NCI-H345 (cell line): ENCODE results near the gene AGFG1.

Source experiments
- DNase-seq: peaks from one replicate; lab custom pipeline; 2025; lab: John Stamatoyannopoulos, UW

Gene AGFG1

DNA sequence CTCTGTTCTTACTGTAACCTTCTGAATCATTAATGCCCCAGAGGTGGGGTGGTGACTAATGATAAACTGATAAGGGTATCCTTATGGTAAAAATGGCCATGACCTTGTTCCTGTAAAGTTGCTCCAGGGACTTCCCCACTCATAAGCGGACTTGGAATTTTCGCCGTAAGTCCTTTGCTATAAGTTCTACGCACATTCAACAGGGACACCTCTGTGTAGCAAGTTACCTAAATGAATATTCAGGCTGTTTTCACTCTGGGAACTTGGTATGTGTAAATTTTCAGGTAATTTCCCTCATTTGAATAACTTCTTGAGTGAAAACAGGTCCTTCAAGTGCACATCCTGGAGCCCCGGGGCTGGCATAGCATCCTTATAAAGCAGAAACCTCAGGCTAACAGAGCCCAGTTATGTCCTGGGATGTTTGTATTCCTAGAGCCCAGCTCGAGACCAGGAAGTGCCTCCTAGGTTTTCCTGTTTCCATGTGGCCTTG, 9.4 kb upstream of the AGFG1 start:
- DNase-seq, result no peak

DNA sequence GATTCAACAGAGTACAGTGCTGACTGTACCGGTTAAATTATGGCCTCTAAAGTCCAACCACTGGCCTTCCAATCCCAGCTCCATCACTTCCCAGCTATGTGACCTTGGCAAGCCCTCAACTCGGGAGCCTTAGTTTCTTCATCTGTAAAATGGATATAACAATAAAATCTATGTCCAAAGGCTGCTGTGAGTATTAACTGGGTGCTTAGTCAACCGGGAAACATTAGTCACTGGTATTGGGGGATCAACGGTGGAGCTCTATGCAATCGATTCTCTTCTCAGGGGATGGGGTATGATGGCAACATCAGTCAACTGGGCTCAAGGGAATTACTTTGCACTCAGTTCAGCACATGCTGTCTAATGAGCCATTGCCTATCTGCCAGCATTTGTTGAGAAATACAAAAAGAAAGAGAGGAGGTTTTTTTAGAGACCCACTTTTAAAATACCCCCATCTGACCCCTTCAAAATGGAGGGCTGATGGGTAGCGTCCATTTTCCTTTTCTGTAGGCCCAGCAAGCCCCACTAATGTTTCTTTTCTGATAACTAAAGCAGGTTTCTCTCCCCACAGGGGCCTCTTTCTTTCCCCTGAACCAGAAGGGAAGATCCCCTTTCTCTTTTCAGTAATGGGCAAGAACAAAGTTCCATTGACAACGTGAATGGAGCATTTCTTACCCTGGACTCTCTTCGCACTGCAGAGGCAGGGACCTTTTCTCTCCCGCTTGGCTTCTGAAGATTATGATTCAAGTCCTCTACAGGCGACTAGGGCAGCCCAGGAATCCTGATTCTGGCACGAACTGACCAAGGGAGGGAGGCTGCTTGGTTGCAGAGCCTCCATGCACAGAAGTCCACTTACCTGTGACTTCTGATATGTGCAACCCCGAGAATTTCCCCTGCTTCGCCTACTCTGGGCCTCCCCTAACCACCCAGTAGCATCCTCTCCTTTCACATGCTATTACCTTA, 8.7 kb upstream of the AGFG1 start:
- DNase-seq, result no peak

DNA sequence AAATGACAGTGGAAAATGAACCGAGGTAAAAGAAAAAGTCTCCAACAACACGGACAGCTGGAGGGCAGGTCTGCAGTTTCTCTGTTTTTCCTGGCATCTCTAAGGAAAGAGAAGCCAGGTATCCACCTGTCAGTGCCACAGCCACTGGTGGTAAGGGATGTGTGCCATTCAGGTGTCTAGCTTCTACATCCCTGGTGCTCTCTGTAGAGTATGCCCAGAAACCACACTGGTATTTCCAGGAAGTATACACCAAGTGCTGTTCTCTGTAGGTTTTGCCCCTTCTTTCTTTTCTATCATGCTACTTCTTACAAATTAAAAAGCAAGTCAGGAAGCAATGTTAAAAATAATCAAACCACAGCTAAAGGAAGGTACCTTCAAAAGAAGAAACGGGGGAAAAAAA, 7.6 kb upstream of the AGFG1 start:
- no peak for DNase-seq

DNA sequence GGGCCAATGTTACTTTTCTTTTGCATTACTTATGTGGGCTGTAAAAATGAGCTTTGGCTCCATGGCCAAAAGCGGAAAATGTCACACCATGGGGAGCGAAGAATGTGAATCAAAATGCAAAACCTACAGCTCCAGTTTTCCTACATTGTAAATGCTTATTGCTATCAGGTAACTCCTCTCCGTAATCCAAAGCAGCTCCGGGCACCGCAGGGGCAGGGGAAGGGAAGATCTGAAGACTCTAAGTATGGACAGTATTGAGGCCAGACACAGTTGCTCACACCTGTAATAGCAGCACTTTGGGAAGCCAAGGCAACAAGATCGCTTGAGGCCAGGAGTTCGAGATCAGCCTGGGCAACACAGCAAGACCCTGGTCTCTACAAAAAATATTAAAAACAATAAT, 7.1 kb upstream of the AGFG1 start:
- DNase-seq, result no peak

DNA sequence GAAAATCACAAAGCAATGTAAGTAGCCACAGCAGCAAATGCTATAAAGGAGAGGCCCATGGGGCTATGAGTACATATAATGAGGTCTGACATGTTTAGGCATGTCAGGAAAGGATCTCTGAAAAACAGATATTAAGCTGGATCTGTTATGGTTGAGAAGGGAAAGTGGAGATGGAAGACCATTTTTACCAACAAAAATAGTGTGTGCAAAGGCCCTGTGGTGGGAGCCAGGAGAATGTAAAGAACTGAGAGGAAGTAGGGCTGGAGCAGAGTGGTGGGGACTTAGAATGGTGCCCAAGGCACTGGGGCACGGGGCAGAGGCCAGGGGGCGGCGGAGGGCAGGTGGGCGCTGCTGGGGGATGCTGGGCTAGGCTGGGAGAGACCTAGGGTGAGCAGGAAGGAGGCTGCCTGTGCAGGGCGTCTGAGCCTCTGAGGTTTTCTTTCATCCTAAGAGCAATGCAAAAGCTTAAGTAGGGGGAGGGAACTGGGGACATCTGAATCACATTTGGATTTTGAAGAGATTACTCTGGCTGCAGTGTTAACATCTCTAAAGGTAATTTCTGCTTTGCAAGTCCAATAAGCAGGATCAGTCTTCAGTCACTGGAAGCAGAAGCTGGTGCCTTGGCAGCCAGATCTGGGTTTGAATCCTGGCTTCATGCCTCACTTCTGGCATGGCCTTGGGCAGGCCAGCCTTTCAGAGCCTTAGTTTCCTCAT, 4.9 kb upstream of the AGFG1 start:
- DNase-seq, result no peak

DNA sequence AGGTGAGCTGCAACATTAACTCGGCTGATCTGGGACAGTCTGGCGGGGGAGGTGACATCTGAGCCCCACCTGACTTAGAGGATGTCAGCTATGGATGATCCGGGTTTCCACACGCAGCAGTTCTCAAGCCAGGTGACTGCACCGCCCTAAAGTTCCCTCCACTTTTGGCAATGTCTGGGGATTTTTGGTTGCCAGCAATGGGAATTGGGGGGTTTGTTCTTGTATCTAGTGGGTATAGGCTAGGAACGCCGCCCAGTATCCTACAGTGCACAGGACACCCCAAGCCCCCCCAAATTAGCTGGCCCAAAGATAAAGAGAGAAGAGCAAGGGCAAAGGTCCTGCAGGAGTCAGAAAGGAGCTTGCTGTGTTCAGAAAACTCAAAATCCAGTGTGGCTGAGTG, 544 bp upstream of the AGFG1 start:
- no peak for DNase-seq

DNA sequence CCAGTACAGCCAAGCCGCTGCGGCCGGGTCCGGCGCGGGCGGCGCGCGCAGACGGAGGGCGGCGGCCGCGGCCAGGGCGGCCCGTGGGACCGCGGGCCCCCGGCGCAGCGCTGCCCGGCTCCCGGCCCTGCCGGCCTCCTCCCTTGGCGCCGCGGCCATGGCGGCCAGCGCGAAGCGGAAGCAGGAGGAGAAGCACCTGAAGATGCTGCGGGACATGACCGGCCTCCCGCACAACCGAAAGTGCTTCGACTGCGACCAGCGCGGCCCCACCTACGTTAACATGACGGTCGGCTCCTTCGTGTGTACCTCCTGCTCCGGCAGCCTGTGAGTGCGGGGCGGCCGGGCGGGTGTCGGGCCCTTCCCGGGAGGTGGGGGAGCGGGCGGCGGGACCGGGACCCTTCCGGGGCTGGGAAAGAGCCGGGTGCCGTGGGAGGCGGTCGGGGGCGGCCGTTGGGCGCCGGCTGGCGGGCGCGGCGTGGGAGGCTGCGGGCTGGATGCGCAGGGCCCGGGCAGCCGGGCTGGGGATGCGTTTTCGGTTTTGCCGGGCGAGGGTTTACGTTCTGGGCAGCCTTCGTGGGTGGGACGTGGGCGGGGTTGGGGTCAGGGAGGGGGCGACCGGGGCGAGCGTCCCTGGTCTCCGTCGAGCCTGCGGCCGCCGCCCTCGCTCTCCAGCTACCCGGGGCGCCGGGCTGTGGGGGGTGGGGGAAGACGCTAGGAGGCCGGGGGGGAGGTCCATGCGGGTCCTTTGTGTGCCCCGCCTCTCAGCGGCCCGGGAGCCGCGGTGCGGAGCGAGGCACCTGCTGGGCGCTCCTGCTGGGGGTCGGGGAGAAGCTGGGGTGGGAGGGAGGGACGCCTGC, 537 bp downstream of the AGFG1 start:
- DNase-seq, result peak; percentile 74

DNA sequence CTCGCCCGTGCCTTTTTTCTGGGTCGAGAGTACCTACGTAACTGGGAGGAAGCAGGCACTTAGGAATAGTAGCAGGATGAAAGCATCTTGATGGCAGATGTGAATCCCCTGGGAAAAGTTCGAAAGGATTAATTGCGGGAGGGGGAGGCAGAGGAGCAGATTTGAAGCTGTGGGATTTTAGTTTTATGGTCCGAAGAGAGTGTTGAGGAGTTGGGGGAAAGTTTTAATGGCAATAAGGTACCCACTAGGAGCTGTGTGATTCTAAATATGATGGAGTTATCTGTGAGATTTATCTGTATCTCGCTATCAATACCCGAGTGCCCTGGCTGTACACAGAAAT, 1.1 kb downstream of the AGFG1 start:
- no peak for DNase-seq

DNA sequence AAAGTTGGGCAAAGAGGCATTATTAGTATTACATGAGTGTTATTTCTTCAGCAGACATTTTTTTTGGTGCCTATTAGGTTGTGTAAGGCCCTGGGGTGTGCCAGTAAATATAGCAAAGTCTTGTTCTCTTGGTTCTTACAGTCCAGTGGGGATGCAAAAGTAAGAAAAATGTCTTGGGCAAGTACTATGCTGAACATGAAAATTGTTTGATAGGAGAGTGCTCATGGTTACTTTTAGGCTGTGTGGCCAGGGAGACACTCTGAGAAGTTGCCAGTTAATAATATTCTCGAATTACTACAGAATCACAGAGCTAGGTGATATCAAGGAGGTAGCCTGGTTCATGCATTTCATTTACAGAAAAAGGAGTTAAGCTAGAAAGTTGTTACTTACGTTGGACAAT, 1.9 kb downstream of the AGFG1 start:
- DNase-seq, result no peak

DNA sequence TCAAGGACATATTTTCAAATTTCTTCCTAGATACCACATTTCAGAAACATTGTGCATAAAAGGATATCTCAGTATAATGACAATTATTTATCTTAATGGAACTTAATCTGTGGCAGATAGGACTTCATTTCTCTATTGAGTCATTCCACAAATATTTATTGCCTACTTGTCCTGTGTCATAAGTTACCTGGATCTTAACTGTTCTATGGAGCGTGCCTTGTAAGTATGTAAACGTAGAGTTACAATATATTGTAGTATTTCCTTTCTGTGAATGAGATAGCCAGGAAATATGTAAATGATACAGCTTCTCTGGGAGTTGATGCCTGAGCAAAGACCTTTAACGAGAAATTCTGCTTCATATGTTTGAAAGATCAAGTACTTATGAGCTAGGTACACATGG, 2.5 kb downstream of the AGFG1 start:
- no peak for DNase-seq

DNA sequence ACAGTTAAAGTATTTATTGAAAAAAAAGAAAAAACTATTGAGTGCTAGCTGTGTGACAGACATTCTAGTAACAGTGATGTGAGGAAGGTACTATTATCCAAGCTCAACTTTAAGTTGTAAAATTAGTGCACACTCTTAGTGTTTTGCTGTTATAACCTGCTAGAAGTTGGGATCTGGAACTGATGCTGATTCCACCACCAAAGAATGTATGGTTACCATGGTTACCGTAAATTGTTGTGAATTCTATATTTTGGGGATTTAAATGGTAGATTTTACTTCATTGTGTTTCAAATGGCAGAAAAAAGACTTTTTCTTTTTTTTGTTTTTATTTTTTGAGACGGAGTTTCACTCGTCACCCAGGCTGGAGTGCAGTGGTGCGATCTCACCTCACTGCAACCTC, 5.3 kb downstream of the AGFG1 start:
- no peak for DNase-seq

DNA sequence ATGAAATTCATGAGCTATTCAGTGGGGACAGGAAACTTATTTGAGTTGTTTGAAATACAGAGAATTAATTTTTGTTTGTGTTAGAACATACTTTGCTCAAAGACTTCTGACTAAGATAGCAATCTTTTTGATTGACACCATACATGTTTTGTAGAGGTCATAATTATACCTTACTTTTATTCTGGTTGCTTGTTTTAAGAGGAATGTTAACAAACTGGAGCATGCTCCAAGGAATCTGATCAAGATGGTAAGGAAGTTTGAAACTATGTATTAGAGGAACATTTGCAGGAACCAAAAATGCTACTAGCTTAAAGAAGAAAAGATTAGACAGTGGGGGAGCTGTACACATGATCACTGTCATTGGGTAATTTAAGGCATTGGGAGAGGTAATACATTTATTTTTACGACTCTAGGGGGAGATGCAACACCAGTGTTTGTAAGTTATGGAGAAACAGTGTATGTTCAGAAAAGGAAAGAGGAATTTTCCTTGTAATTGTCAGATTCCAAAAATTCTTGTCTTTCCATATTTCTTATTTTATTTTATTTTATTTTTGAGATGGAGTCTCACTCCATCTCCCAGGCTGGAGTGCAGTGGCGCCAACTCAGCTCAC, 8.0 kb downstream of the AGFG1 start:
- no peak for DNase-seq

DNA sequence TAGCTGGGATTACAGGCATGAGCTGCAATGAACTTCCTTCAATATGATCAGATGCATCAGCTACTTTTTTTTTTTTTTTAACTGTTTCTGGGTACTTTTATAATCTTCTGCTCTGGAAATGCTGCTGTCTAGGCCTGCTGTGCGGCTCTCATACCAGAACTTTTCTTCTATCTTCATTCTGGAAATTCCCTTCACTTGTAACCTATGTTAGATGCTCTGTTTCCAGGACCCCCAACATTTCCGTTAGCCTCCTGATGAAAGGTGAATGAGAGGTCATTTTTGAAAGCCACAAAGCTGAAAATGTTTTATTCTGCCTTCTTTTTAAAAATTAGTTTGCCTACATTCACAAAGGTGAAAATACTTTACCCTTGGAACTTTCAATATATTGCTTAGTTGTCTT, 8.6 kb downstream of the AGFG1 start:
- DNase-seq, result no peak

DNA sequence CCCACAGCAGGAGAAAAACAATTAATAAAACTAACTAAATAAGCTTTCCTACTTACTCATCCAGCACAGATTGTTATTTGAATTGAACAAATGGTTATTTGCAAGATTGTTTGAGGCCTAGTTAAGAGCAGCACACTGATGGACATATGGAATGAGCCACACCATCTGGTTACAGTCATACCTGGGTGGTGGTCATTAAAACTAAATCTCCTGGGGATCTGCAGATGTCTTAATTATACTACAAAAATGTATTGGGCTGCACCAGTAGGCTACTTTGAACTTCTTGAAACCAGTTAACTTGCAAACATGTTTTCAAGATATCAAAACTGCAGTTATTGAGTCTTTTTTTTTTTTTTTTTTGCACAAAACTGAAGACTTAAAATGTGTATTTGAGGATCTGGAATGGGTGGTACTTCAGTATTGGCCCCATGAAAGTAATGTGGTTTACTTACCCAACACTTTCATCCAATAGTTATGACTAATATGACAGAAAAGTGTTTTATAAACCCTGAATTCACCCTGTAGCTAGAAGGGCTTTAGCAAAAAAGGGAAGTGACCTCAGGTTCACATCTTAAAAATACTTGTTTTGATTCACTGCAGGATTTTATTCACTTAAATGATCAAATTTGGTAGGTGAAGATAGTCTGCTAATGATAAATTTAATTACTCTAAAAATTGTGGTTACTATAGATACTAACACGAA, 10.8 kb downstream of the AGFG1 start:
- DNase-seq, result no peak

DNA sequence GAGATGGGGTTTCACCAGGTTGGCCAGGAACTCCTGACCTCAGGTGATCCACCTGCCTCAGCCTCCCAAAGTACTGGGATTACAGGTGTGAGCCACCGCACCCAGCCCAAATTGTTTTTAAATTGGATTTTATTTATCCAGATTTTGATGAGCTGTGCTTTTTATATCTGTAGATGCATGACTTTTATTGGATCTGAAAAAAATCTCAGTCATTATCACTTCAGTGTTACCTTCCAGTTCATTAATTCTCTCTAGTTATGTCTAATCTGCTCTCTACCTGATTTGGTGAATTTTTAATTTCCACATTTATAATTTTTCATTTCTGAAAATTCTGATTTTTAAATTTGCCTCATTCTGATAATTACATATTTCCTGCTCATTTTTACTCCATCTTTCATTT, 13.5 kb downstream of the AGFG1 start:
- no peak for DNase-seq

DNA sequence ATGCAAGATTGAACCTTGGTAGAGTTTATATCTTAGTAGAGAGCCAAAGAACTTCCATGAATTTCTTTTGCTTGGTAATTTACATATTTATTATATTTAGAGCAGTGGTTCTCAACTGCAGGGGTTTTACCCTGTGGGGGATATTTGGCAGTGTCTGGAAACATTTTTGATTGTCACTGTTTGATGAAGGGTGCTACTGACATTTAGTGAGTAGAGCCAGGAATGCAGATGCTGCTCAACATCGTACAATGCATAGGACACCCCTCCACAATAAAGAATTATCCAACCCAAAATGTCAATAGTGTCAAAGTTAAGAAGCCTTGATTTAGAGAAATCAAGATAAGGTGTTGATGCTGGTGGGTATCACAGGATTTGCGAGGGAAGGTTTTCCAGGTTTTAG, 14.7 kb downstream of the AGFG1 start:
- DNase-seq, result no peak

DNA sequence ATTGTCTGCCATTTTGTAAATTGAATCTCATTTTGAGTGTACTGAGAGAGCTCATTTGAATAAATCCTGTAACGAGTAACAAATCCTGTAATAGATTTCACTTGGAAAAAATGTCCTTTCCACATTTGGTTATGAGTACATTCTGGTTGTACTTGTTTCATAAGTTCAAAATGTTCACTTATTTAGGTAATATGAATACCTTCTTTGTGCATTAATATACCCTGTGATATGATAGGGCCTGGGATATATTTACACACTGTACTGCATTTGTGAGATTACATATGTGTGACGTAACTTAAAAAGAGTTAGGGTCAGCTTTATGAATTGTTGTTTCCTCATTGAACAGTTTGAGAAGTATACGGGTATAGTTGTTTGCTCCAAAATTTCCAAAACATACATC, 16.1 kb downstream of the AGFG1 start:
- no peak for DNase-seq

DNA sequence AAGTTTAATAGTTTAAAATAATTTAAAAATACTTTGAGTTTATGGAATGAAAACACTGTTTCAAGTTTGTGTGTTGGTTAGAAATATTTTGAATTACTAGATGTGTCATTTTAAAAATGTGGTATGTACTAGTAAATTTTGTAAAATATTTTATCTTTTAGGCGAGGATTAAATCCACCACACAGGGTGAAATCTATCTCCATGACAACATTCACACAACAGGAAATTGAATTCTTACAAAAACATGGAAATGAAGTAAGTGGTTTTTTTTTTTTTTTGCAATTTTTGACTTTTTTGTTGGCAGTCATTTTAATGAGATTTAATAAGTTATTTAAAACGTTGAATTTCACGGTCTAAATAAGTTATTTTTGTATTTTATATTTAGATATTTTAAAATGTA, 19.4 kb downstream of the AGFG1 start:
- no peak for DNase-seq

DNA sequence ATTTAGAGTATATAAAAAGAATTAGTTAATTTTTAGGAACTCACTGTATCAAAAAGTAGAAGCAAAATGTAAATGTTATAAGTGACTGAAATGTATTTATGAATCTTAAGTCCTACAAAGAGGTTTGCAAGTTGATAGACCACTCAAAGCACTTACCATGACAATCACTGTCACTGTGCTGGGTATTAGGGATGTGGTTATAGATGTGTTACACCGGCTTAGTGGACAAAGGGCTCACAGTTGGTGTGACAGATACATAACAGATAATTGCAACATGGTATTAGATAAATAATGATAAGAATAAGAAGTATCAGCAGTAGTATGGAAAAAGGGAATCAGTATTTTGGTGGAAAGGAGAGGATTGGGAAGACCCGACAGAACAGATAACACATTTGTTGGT, 21.6 kb downstream of the AGFG1 start:
- no peak for DNase-seq

DNA sequence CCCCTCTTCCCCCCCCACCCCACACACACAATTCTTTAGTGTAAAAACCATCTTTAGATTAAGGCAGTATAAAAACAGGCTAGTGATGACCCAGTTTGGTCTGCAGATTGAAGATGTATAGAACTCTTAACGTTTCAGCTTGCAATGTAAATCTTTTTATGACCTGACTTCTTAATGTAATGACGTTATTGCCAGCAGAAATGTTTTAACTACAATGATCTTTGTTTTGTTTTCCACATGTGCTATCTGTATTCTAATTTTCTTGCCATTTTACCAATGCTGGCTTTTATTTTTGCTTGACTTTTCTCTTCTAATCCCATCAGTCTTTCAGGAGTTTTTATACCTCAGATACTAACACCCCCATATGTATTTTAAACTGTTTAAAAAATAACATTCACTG, 25.2 kb downstream of the AGFG1 start:
- DNase-seq, result no peak

DNA sequence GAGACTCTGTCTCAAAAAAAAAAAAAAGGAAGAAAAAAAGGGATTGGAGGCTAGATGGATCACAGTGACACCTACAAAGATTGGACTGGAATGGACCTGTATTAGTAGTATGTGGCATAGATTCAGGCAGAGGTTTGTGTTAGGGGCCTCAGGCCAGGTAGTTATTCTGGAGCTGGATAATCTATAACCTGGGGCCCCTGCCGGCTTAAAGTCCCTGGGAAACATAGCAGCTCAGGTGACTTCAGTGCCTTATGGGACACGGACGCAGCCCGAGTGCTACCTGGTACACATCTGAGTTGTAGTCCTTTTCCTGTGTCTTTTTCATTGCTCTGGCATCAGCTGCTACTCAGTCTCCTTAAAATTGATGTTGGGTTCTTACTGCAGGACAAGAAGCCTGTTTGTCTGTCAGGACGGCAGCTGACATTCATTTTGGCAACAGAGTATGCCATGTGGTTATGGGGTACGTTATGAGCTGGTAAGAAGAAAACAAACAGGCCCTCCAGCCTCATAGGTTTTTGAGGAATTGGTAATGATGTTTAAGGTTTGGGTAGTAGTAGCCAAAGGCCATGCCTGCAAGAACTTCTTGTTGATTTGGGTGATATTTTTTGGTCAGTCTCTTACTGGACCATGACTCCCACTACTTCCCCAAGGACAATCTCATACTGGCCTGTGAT, 27.8 kb downstream of the AGFG1 start:
- DNase-seq, result no peak
